Panc1 (cell line): Measurements from ENCODE around the gene ITPRIPL2. TPM values are rescaled to one million over a fixed set of nuclear protein-coding genes. Genes with fewer than 3 reads are reported as not detected.

Experiments
- ATAC-seq: fragments of 200-7000 bp; cut with Tn5 transposase; 2 replicates; pipeline ENCODE4 v1.9.1; 2020; ENCODE audit warnings: mild to moderate bottlenecking, moderate library complexity
- BruUV-seq: library from RNA; stranded (reverse); fragments of 400-500 nt; replicated peaks from 2 replicates; lab custom pipeline; 2021; lab: Mats Ljungman, UMichigan
- CTCF ChIA-PET: fragments of 300-600 bp; sonication (Branson Sonifier 250); formaldehyde crosslinking; loops from one replicate; lab custom pipeline; 2022; ENCODE audit warnings: antibody characterized with exemption; lab: Charles Lee
- POLR2A ChIA-PET: fragments of 300-600 bp; sonication (Branson Sonifier 250); formaldehyde crosslinking; loops from one replicate; lab custom pipeline; 2022; ENCODE audit warnings: antibody characterized with exemption; lab: Charles Lee
- DNase-seq: peaks from one replicate; pipeline ENCODE4 v3.0.0-alpha.2; 2010; ENCODE audit warnings: low read depth, low spot score
- H3K27ac ChIP-seq: 2 replicates; pipeline ENCODE4 v1.5.1; 2011; ENCODE audit warnings: mild to moderate bottlenecking, low read length, inconsistent platforms
- H3K27me3 ChIP-seq: fragments of 200-500 bp; sonication (Bioruptor generic); 2 replicates; pipeline ENCODE4 v1.6.0; 2014; ENCODE audit warnings: low read length, inconsistent platforms; ENCODE audit not compliant: control insufficient read depth, insufficient read depth
- H3K36me3 ChIP-seq: fragments of 200-500 bp; sonication (Bioruptor generic); 2 replicates; pipeline ENCODE4 v1.5.1; 2014; ENCODE audit warnings: inconsistent platforms, mild to moderate bottlenecking, low read length, moderate library complexity; ENCODE audit not compliant: control insufficient read depth, insufficient read depth
- H3K4me1 ChIP-seq: 2 replicates; pipeline ENCODE4 v1.5.1; 2011; ENCODE audit warnings: inconsistent platforms, mild to moderate bottlenecking, low read length, moderate library complexity; ENCODE audit not compliant: control insufficient read depth, insufficient read depth
- H3K4me3 ChIP-seq, 2 experiments: 2 replicates each; pipeline ENCODE4 v1.5.1; 2011 to 2012; ENCODE audit warnings: low read depth in 2 of 2, low read length in 2 of 2, mild to moderate bottlenecking in 2 of 2, inconsistent platforms in 1 of 2, moderate library complexity in 1 of 2
- H3K9me3 ChIP-seq: fragments of 200-500 bp; sonication (Bioruptor generic); 2 replicates; pipeline ENCODE4 v1.5.1; 2014; ENCODE audit warnings: low read depth, mild to moderate bottlenecking, inconsistent platforms, low read length, moderate library complexity; ENCODE audit not compliant: control insufficient read depth, insufficient read depth
- POLR2AphosphoS5 ChIP-seq: IDR thresholded peaks from 2 replicates; pipeline ENCODE4 v1.6.1; 2012; ENCODE audit warnings: mild to moderate bottlenecking, low read depth, low read length, moderate library complexity
- SIN3A ChIP-seq: IDR thresholded peaks from 2 replicates; pipeline ENCODE4 v1.6.1; 2012; ENCODE audit warnings: low read depth, mild to moderate bottlenecking, low read length, moderate library complexity, borderline replicate concordance; ENCODE audit not compliant: insufficient read depth
- TCF7L2 ChIP-seq: IDR thresholded peaks from 2 replicates; pipeline ENCODE4 v1.6.1; 2011; ENCODE audit warnings: mild to moderate bottlenecking, low read depth, low read length, inconsistent platforms
- in situ Hi-C: cut with HindIII; loops from 2 replicates; pipeline ENCODE4 v1.10.0; 2016; ENCODE audit warnings: low sequenced_read_pairs, low pct_unique_long_range_greater_than_20kb
- intact Hi-C: fragments of 100-400 bp; cut with micrococcal nuclease; formaldehyde crosslinking; loops from one replicate; pipeline ENCODE4 v1.10.0; 2022; ENCODE audit not compliant: unreplicated experiment
- total RNA-seq: library from RNA; stranded (reverse); gene quantifications from one replicate; pipeline ENCODE4 v1.2.1, GENCODE V29; 2021; ENCODE audit not compliant: unreplicated experiment
- TF ChIP-seq, protein P1 (sequence below): fragments of 450-650 bp; IDR thresholded peaks from 2 replicates; pipeline ENCODE4 v1.5.1; 2017; ENCODE audit warnings: mild to moderate bottlenecking
- TF ChIP-seq, protein P2 (sequence below), 2 experiments: IDR thresholded peaks; 2 replicates each; pipeline ENCODE4 v1.6.1; 2011 to 2012; ENCODE audit warnings: low read depth in 2 of 2, control low read depth in 1 of 2, low read length in 1 of 2, mild to moderate bottlenecking in 1 of 2, moderate library complexity in 1 of 2; ENCODE audit not compliant: insufficient read depth in 1 of 2

The ITPRIPL2 gene
- total RNA-seq, 1 experiment from 2014 or later = 83.2 TPM

DNA sequence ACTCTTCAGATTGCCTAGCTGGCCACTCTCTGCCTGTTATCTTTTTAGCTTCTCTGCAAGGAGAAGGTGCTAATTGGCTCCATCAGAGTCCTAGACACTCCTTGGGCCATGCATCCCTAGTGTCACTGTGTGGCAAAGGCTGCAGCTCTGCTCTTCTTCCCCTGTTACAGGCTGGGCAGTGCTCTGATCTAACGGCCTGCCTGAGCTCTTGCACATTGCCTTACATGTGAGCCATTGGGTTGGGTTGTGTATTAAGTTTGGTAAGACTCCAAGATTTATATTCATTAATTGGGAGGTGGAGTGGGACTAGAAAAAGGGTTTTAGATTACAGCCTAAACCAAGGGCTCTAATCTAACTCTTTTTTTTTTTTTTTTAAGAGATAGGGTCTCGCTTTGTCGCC lies 31.2 kb downstream of the ITPRIPL2 start:
- TF ChIP-seq, protein P1, sequence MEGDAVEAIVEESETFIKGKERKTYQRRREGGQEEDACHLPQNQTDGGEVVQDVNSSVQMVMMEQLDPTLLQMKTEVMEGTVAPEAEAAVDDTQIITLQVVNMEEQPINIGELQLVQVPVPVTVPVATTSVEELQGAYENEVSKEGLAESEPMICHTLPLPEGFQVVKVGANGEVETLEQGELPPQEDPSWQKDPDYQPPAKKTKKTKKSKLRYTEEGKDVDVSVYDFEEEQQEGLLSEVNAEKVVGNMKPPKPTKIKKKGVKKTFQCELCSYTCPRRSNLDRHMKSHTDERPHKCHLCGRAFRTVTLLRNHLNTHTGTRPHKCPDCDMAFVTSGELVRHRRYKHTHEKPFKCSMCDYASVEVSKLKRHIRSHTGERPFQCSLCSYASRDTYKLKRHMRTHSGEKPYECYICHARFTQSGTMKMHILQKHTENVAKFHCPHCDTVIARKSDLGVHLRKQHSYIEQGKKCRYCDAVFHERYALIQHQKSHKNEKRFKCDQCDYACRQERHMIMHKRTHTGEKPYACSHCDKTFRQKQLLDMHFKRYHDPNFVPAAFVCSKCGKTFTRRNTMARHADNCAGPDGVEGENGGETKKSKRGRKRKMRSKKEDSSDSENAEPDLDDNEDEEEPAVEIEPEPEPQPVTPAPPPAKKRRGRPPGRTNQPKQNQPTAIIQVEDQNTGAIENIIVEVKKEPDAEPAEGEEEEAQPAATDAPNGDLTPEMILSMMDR = no peak
- ATAC-seq (no peak), DNase-seq (no peak)
- no TSS peak for BruUV-seq
- intact Hi-C loops = no loop called here
- H3K4me1 ChIP-seq = peaks cover 4% of the 10 kb centered on the region; the same call in 1 of the 2 replicates
- POLR2A ChIA-PET = interaction anchor here (0.6 to 0.7 kb wide), 2 partner anchors 328 to 1031 kb away, joined by 4 to 16 read pairs; no protein-coding TSS in a partner anchor
- no peak overlapping the region for H3K4me3 ChIP-seq
- in situ Hi-C loops = no loop called here
- H3K9me3 ChIP-seq = peaks cover 3% of the 10 kb centered on the region; the same call in 1 of the 2 replicates
- no peak overlapping the region for H3K27ac ChIP-seq
- 0 out of 2 replicates have a peak, but pooled peaks cover 2% of the 10 kb centered on the region for H3K27me3 ChIP-seq
- CTCF ChIA-PET = interaction anchor here (0.5 kb wide), 1 partner anchor 23 kb away, joined by 10 read pairs; no protein-coding TSS in a partner anchor
- H3K36me3 ChIP-seq = no peaks in the 10 kb centered on the region

DNA sequence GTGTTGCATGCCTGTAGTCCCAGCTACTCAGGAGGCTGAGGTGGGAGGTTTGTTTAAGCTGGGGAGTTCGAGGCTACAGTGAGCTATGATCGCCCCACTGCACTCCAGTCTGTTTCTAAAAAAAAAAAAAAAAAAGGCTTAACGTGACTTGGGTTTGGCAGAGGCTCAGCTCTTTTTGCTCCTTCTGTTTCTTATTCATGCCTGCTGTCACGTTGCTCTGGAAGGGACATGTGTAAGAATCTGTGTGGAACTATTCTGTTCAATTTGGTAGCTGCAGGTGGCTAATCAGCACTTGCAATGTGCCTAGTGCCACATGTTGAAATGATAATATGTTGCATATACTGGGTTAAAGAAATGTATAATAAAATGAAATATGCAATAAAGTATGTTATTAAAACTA lies 33.4 kb downstream of the ITPRIPL2 start:
- no TSS peak for BruUV-seq
- DNase-seq = no peak
- TF ChIP-seq SIN3A = no peak
- TF ChIP-seq TCF7L2 = no peak
- TF ChIP-seq, protein P1 = no peak
- no peak for TF ChIP-seq POLR2AphosphoS5
- TF ChIP-seq, protein P2, sequence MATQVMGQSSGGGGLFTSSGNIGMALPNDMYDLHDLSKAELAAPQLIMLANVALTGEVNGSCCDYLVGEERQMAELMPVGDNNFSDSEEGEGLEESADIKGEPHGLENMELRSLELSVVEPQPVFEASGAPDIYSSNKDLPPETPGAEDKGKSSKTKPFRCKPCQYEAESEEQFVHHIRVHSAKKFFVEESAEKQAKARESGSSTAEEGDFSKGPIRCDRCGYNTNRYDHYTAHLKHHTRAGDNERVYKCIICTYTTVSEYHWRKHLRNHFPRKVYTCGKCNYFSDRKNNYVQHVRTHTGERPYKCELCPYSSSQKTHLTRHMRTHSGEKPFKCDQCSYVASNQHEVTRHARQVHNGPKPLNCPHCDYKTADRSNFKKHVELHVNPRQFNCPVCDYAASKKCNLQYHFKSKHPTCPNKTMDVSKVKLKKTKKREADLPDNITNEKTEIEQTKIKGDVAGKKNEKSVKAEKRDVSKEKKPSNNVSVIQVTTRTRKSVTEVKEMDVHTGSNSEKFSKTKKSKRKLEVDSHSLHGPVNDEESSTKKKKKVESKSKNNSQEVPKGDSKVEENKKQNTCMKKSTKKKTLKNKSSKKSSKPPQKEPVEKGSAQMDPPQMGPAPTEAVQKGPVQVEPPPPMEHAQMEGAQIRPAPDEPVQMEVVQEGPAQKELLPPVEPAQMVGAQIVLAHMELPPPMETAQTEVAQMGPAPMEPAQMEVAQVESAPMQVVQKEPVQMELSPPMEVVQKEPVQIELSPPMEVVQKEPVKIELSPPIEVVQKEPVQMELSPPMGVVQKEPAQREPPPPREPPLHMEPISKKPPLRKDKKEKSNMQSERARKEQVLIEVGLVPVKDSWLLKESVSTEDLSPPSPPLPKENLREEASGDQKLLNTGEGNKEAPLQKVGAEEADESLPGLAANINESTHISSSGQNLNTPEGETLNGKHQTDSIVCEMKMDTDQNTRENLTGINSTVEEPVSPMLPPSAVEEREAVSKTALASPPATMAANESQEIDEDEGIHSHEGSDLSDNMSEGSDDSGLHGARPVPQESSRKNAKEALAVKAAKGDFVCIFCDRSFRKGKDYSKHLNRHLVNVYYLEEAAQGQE (IDR thresholded peaks at IDR 0.05; ENCODE audit: insufficient read depth in 1 of 2, low read depth in 2 of 2, low read length in 1 of 2) = no peak
- in situ Hi-C loops = no loop called here
- intact Hi-C loops = no loop called here
- H3K27me3 ChIP-seq = 0 out of 2 replicates have a peak, but pooled peaks cover 2% of the 10 kb centered on the region
- H3K36me3 ChIP-seq = no peaks in the 10 kb centered on the region
- H3K9me3 ChIP-seq = peaks cover 3% of the 10 kb centered on the region; the same call in 1 of the 2 replicates
- no peak for ATAC-seq
- CTCF ChIA-PET = interaction anchor here (0.6 to 0.7 kb wide), 2 partner anchors 11 to 243 kb away, joined by 3 to 4 read pairs; no protein-coding TSS in a partner anchor
- POLR2A ChIA-PET = no interaction called here
- no peak overlapping the region for H3K27ac ChIP-seq
- H3K4me3 ChIP-seq = no peak overlapping the region
- H3K4me1 ChIP-seq = no peaks in the 10 kb centered on the region
